ENCODE results near the gene KIRREL1.

KIRREL1 gene

GRCh38 chr1:158115126-158115525 lies 121.7 kb downstream of the KIRREL1 start:
- Histone ChIP-seq H3K36me3 (ENCODE audit: control insufficient read depth, insufficient read depth, low read length) (no peaks in the 10 kb centered on the region), H4K8ac (ENCODE audit: low read depth, low read length) (no peak overlapping the region), H3K4me3 (ENCODE audit: low read length) (no peak overlapping the region), H3K27me3 (ENCODE audit: insufficient read depth, low read length, poor library complexity) (no peaks in the 10 kb centered on the region), H2AK5ac (ENCODE audit: low read length) (no peak overlapping the region), H3K4me1 (ENCODE audit: control insufficient read depth, low read depth, low read length) (peaks cover 8% of the 10 kb centered on the region), H3K79me2 (ENCODE audit: control insufficient read depth, insufficient read depth, low read length) (no peaks in the 10 kb centered on the region), H4K5ac (ENCODE audit: low read length) (no peak overlapping the region), H3K56ac (ENCODE audit: low read length) (no peak overlapping the region), H3K4me2 (ENCODE audit: low read length) (no peak overlapping the region), H3K4ac (ENCODE audit: low read depth, low read length) (no peak overlapping the region), H2BK15ac (replicated peaks; ENCODE audit: low read depth) (no peak overlapping the region), H3K9ac (ENCODE audit: low read length) (no peak overlapping the region), H2BK5ac (ENCODE audit: low read length) (no peak overlapping the region), H3K18ac (ENCODE audit: low read length) (no peak overlapping the region), H3K23ac (ENCODE audit: low read length) (no peak overlapping the region), H3K27ac (ENCODE audit: low read depth, low read length) (no peak overlapping the region), H3K79me1 (ENCODE audit: low read length) (no peaks in the 10 kb centered on the region), H2BK120ac (ENCODE audit: low read depth, low read length) (no peak overlapping the region)
- no peak for DNase-seq
- WGBS (ENCODE audit: extremely low coverage, insufficient coverage, low lambda C conversion rate) = no CpG with 5 or more reads among the region's 4 CpGs

GRCh38 chr1:158116311-158117167 lies 123.1 kb downstream of the KIRREL1 start:
- H2BK120ac ChIP-seq (ENCODE audit: low read depth, low read length) = no peak overlapping the region
- no peak overlapping the region for H3K9ac ChIP-seq (ENCODE audit: low read length)
- no CpG with 5 or more reads among the region's 10 CpGs for WGBS (ENCODE audit: extremely low coverage, insufficient coverage, low lambda C conversion rate)
- no peak overlapping the region for H3K27ac ChIP-seq (ENCODE audit: low read depth, low read length)
- no peaks in the 10 kb centered on the region for H3K79me1 ChIP-seq (ENCODE audit: low read length)
- H3K4me2 ChIP-seq (ENCODE audit: low read length) = no peak overlapping the region
- H4K8ac ChIP-seq (ENCODE audit: low read depth, low read length) = no peak overlapping the region
- H3K36me3 ChIP-seq (ENCODE audit: control insufficient read depth, insufficient read depth, low read length) = no peaks in the 10 kb centered on the region
- no peaks in the 10 kb centered on the region for H3K79me2 ChIP-seq (ENCODE audit: control insufficient read depth, insufficient read depth, low read length)
- DNase-seq = no peak
- H3K27me3 ChIP-seq (ENCODE audit: insufficient read depth, low read length, poor library complexity) = no peaks in the 10 kb centered on the region
- no peak overlapping the region for H4K5ac ChIP-seq (ENCODE audit: low read length)
- H3K23ac ChIP-seq (ENCODE audit: low read length) = peak overlapping the region; percentile 51
- H2BK5ac ChIP-seq (ENCODE audit: low read length) = no peak overlapping the region
- H3K4ac ChIP-seq (ENCODE audit: low read depth, low read length) = no peak overlapping the region
- H3K56ac ChIP-seq (ENCODE audit: low read length) = no peak overlapping the region
- peaks cover 8% of the 10 kb centered on the region for H3K4me1 ChIP-seq (ENCODE audit: control insufficient read depth, low read depth, low read length)
- no peak overlapping the region for H2BK15ac ChIP-seq (replicated peaks; ENCODE audit: low read depth)
- H3K18ac ChIP-seq (ENCODE audit: low read length) = peak overlapping the region; percentile 41
- no peak overlapping the region for H3K4me3 ChIP-seq (ENCODE audit: low read length)
- no peak overlapping the region for H2AK5ac ChIP-seq (ENCODE audit: low read length)

GRCh38 chr1:158117854-158118704 lies 124.6 kb downstream of the KIRREL1 start:
- no peak overlapping the region for H2BK5ac ChIP-seq (ENCODE audit: low read length)
- no peak overlapping the region for H3K4me3 ChIP-seq (ENCODE audit: low read length)
- H3K27me3 ChIP-seq (ENCODE audit: insufficient read depth, low read length, poor library complexity) = no peaks in the 10 kb centered on the region
- no peak overlapping the region for H3K23ac ChIP-seq (ENCODE audit: low read length)
- no peaks in the 10 kb centered on the region for H3K79me2 ChIP-seq (ENCODE audit: control insufficient read depth, insufficient read depth, low read length)
- no peak overlapping the region for H2BK120ac ChIP-seq (ENCODE audit: low read depth, low read length)
- H4K5ac ChIP-seq (ENCODE audit: low read length) = no peak overlapping the region
- H3K56ac ChIP-seq (ENCODE audit: low read length) = peak overlapping the region; percentile 62
- no peak overlapping the region for H4K8ac ChIP-seq (ENCODE audit: low read depth, low read length)
- H3K4me1 ChIP-seq (ENCODE audit: control insufficient read depth, low read depth, low read length) = peaks cover 5% of the 10 kb centered on the region
- H3K4me2 ChIP-seq (ENCODE audit: low read length) = no peak overlapping the region
- H2AK5ac ChIP-seq (ENCODE audit: low read length) = no peak overlapping the region
- no peak overlapping the region for H2BK15ac ChIP-seq (replicated peaks; ENCODE audit: low read depth)
- H3K9ac ChIP-seq (ENCODE audit: low read length) = no peak overlapping the region
- H3K79me1 ChIP-seq (ENCODE audit: low read length) = no peaks in the 10 kb centered on the region
- peak overlapping the region; percentile 20 for H3K18ac ChIP-seq (ENCODE audit: low read length)
- no peak overlapping the region for H3K27ac ChIP-seq (ENCODE audit: low read depth, low read length)
- WGBS (ENCODE audit: extremely low coverage, insufficient coverage, low lambda C conversion rate) = no CpG with 5 or more reads among the region's 22 CpGs
- peak; percentile 92 for DNase-seq
- H3K36me3 ChIP-seq (ENCODE audit: control insufficient read depth, insufficient read depth, low read length) = no peaks in the 10 kb centered on the region
- peak overlapping the region; percentile 17 for H3K4ac ChIP-seq (ENCODE audit: low read depth, low read length)

- Histone ChIP-seq H2BK5ac (ENCODE audit: low read length) (no peak overlapping the region), H4K5ac (ENCODE audit: low read length) (no peak overlapping the region), H2BK120ac (ENCODE audit: low read depth, low read length) (no peak overlapping the region), H4K8ac (ENCODE audit: low read depth, low read length) (no peak overlapping the region), H3K4me2 (ENCODE audit: low read length) (no peak overlapping the region), H3K4ac (ENCODE audit: low read depth, low read length) (no peak overlapping the region), H3K4me3 (ENCODE audit: low read length) (no peak overlapping the region), H3K9ac (ENCODE audit: low read length) (no peak overlapping the region), H3K4me1 (ENCODE audit: control insufficient read depth, low read depth, low read length) (peaks cover 5% of the 10 kb centered on the region), H2AK5ac (ENCODE audit: low read length) (no peak overlapping the region), H3K79me1 (ENCODE audit: low read length) (no peaks in the 10 kb centered on the region), H3K18ac (ENCODE audit: low read length) (peak overlapping the region; percentile 57), H3K27ac (ENCODE audit: low read depth, low read length) (no peak overlapping the region), H3K23ac (ENCODE audit: low read length) (no peak overlapping the region), H2BK15ac (replicated peaks; ENCODE audit: low read depth) (no peak overlapping the region), H3K79me2 (ENCODE audit: control insufficient read depth, insufficient read depth, low read length) (no peaks in the 10 kb centered on the region), H3K56ac (ENCODE audit: low read length) (no peak overlapping the region), H3K36me3 (ENCODE audit: control insufficient read depth, insufficient read depth, low read length) (no peaks in the 10 kb centered on the region), H3K27me3 (ENCODE audit: insufficient read depth, low read length, poor library complexity) (no peaks in the 10 kb centered on the region)
- no peak for DNase-seq
- WGBS (ENCODE audit: extremely low coverage, insufficient coverage, low lambda C conversion rate) = no CpG with 5 or more reads among the region's 8 CpGs
Observed at GRCh38 chr1:158118713-158119402, 125.4 kb downstream of the KIRREL1 start.

- Histone ChIP-seq H4K8ac (ENCODE audit: low read depth, low read length) (no peak overlapping the region), H2BK120ac (ENCODE audit: low read depth, low read length) (no peak overlapping the region), H2AK5ac (ENCODE audit: low read length) (peak overlapping the region; percentile 53), H3K79me2 (ENCODE audit: control insufficient read depth, insufficient read depth, low read length) (no peaks in the 10 kb centered on the region), H3K27me3 (ENCODE audit: insufficient read depth, low read length, poor library complexity) (no peaks in the 10 kb centered on the region), H2BK15ac (replicated peaks; ENCODE audit: low read depth) (no peak overlapping the region), H3K4ac (ENCODE audit: low read depth, low read length) (no peak overlapping the region), H3K27ac (ENCODE audit: low read depth, low read length) (no peak overlapping the region), H3K9ac (ENCODE audit: low read length) (no peak overlapping the region), H3K79me1 (ENCODE audit: low read length) (no peaks in the 10 kb centered on the region), H4K5ac (ENCODE audit: low read length) (no peak overlapping the region), H3K4me2 (ENCODE audit: low read length) (no peak overlapping the region), H3K36me3 (ENCODE audit: control insufficient read depth, insufficient read depth, low read length) (no peaks in the 10 kb centered on the region), H3K4me1 (ENCODE audit: control insufficient read depth, low read depth, low read length) (peaks cover 5% of the 10 kb centered on the region), H3K56ac (ENCODE audit: low read length) (peak overlapping the region; percentile 53), H3K18ac (ENCODE audit: low read length) (no peak overlapping the region), H3K23ac (ENCODE audit: low read length) (no peak overlapping the region), H2BK5ac (ENCODE audit: low read length) (no peak overlapping the region), H3K4me3 (ENCODE audit: low read length) (no peak overlapping the region)
- DNase-seq = no peak
- WGBS (ENCODE audit: extremely low coverage, insufficient coverage, low lambda C conversion rate) = no CpG with 5 or more reads among the region's 5 CpGs
Observed at GRCh38 chr1:158119976-158120653, 126.7 kb downstream of the KIRREL1 start.

Data from mesendoderm (in vitro differentiated cells).